ENCODE data around the gene TSKU.

Gene TSKU

GRCh38 chr11:76765863-76766350, 17.2 kb upstream of the TSKU start:
- no peaks in the 10 kb centered on the region for H3K36me3 ChIP-seq (ENCODE audit: control insufficient read depth, insufficient read depth, low read length)
- H3K4me1 ChIP-seq (ENCODE audit: control insufficient read depth, insufficient read depth, low read length), result peaks cover 6% of the 10 kb centered on the region
- H3K27me3 ChIP-seq (ENCODE audit: control insufficient read depth, insufficient read depth, low read length), result no peaks in the 10 kb centered on the region
- H3K4me3 ChIP-seq (ENCODE audit: low read depth, low read length), result no peak overlapping the region
- no peak overlapping the region for H3K9ac ChIP-seq (ENCODE audit: low read depth, low read length)
- H3K9me3 ChIP-seq (ENCODE audit: control insufficient read depth, insufficient read depth, low read length), result no peaks in the 10 kb centered on the region

DNA sequence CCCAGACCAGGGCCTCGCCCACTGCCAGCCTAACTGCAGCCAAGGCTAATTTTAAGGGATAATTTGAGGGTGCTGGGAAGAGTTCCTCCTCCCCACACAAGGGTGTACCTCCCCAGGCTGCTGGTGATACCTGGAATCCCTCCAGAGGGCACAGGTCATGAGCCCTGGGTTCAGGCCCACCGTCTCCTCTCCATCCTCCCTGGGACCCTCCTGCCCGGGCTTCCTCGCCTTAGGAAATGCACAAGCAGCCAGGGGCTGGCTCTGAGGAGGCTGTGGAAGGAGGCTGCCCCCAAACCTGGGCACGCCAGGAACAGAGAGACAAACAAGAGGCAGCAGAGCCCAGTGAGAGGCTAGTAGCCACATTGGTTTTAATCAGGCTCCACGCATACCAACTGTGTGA, 16.6 kb upstream of the TSKU start:
- Histone ChIP-seq H3K9ac (ENCODE audit: low read depth, low read length) (no peak overlapping the region), H3K27me3 (ENCODE audit: control insufficient read depth, insufficient read depth, low read length) (no peaks in the 10 kb centered on the region), H3K4me1 (ENCODE audit: control insufficient read depth, insufficient read depth, low read length) (peaks cover 10% of the 10 kb centered on the region), H3K9me3 (ENCODE audit: control insufficient read depth, insufficient read depth, low read length) (no peaks in the 10 kb centered on the region), H3K4me3 (ENCODE audit: low read depth, low read length) (no peak overlapping the region), H3K36me3 (ENCODE audit: control insufficient read depth, insufficient read depth, low read length) (no peaks in the 10 kb centered on the region)

DNA sequence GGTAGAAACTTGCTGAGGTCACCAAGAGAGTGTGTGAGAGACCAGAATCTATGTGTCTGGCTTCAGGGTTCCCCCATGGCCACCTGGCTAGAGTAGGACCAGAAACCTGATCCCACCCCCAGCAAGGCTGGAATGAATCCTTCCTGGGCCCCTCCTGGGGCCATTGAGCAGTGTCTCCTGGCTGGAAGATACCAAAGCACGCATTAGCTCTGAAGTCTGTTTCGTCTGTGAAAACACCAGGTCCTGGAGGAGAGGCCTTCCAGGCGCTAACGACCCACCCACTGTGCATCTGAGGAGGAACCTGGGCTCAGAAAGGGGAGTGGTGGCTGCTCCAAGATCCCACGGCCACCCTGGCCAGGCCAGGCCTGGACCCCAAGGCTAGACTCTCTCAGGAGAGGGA, 15.5 kb upstream of the TSKU start:
- Histone ChIP-seq H3K4me1 (ENCODE audit: control insufficient read depth, insufficient read depth, low read length) (peaks cover 15% of the 10 kb centered on the region), H3K4me3 (ENCODE audit: low read depth, low read length) (no peak overlapping the region), H3K9me3 (ENCODE audit: control insufficient read depth, insufficient read depth, low read length) (no peaks in the 10 kb centered on the region), H3K9ac (ENCODE audit: low read depth, low read length) (no peak overlapping the region), H3K36me3 (ENCODE audit: control insufficient read depth, insufficient read depth, low read length) (no peaks in the 10 kb centered on the region), H3K27me3 (ENCODE audit: control insufficient read depth, insufficient read depth, low read length) (no peaks in the 10 kb centered on the region)

- no peak overlapping the region for H3K9ac ChIP-seq (ENCODE audit: low read depth, low read length)
- H3K4me1 ChIP-seq (ENCODE audit: control insufficient read depth, insufficient read depth, low read length), result peaks cover 15% of the 10 kb centered on the region
- H3K9me3 ChIP-seq (ENCODE audit: control insufficient read depth, insufficient read depth, low read length), result no peaks in the 10 kb centered on the region
- no peaks in the 10 kb centered on the region for H3K27me3 ChIP-seq (ENCODE audit: control insufficient read depth, insufficient read depth, low read length)
- H3K4me3 ChIP-seq (ENCODE audit: low read depth, low read length), result no peak overlapping the region
- no peaks in the 10 kb centered on the region for H3K36me3 ChIP-seq (ENCODE audit: control insufficient read depth, insufficient read depth, low read length)
Observed at GRCh38 chr11:76768088-76768908, 14.9 kb upstream of the TSKU start.

GRCh38 chr11:76768909-76769560, 14.1 kb upstream of the TSKU start:
- Histone ChIP-seq H3K4me1 (ENCODE audit: control insufficient read depth, insufficient read depth, low read length) (peaks cover 15% of the 10 kb centered on the region), H3K27me3 (ENCODE audit: control insufficient read depth, insufficient read depth, low read length) (no peaks in the 10 kb centered on the region), H3K36me3 (ENCODE audit: control insufficient read depth, insufficient read depth, low read length) (no peaks in the 10 kb centered on the region), H3K9ac (ENCODE audit: low read depth, low read length) (peak overlapping the region; percentile 24), H3K4me3 (ENCODE audit: low read depth, low read length) (no peak overlapping the region), H3K9me3 (ENCODE audit: control insufficient read depth, insufficient read depth, low read length) (no peaks in the 10 kb centered on the region)

GRCh38 chr11:76769645-76770586, 13.2 kb upstream of the TSKU start:
- H3K36me3 ChIP-seq (ENCODE audit: control insufficient read depth, insufficient read depth, low read length), result no peaks in the 10 kb centered on the region
- no peak overlapping the region for H3K9ac ChIP-seq (ENCODE audit: low read depth, low read length)
- H3K4me1 ChIP-seq (ENCODE audit: control insufficient read depth, insufficient read depth, low read length), result peaks cover 15% of the 10 kb centered on the region
- H3K27me3 ChIP-seq (ENCODE audit: control insufficient read depth, insufficient read depth, low read length), result no peaks in the 10 kb centered on the region
- H3K9me3 ChIP-seq (ENCODE audit: control insufficient read depth, insufficient read depth, low read length), result no peaks in the 10 kb centered on the region
- H3K4me3 ChIP-seq (ENCODE audit: low read depth, low read length), result no peak overlapping the region

- Histone ChIP-seq H3K9ac (ENCODE audit: low read depth, low read length) (no peak overlapping the region), H3K4me3 (ENCODE audit: low read depth, low read length) (no peak overlapping the region), H3K27me3 (ENCODE audit: control insufficient read depth, insufficient read depth, low read length) (no peaks in the 10 kb centered on the region), H3K4me1 (ENCODE audit: control insufficient read depth, insufficient read depth, low read length) (peaks cover 15% of the 10 kb centered on the region), H3K36me3 (ENCODE audit: control insufficient read depth, insufficient read depth, low read length) (no peaks in the 10 kb centered on the region), H3K9me3 (ENCODE audit: control insufficient read depth, insufficient read depth, low read length) (no peaks in the 10 kb centered on the region)
Observed at GRCh38 chr11:76770642-76771445, 12.3 kb upstream of the TSKU start.

- no peaks in the 10 kb centered on the region for H3K27me3 ChIP-seq (ENCODE audit: control insufficient read depth, insufficient read depth, low read length)
- no peaks in the 10 kb centered on the region for H3K9me3 ChIP-seq (ENCODE audit: control insufficient read depth, insufficient read depth, low read length)
- H3K4me3 ChIP-seq (ENCODE audit: low read depth, low read length), result no peak overlapping the region
- no peak overlapping the region for H3K9ac ChIP-seq (ENCODE audit: low read depth, low read length)
- no peaks in the 10 kb centered on the region for H3K36me3 ChIP-seq (ENCODE audit: control insufficient read depth, insufficient read depth, low read length)
- peaks cover 15% of the 10 kb centered on the region for H3K4me1 ChIP-seq (ENCODE audit: control insufficient read depth, insufficient read depth, low read length)
Observed at GRCh38 chr11:76771446-76772099, 11.6 kb upstream of the TSKU start.

DNA sequence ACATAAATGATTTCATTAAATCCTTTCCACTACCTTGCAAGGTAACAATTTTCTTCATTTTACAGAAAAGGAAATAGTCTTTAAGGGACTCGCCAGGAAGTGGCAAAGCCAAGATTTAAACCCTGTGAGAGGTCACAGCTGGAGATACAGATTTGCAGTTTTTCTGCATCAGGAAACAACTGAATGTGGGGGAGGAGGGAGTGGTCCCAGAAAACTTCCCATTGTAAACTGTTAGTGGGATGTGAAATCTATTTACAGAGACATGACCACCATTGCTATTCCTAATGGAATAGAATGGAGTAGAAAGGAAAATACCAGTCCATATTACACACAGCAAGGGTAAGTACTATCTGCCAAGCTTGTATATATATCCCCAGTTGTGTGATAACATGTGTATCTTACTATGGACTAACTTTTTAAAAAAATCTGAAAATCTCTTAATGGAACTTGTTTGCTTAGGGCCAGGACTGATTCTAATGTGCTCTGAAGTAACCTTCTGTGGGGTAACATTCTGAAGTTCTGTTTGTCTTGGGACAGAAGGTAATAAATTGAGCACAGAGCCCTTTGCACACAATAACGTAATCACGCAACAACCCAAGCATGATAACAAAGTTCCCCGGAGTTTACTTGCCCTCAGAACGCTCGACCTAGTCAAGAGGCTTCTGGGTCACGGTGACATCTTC, 10.9 kb upstream of the TSKU start:
- Histone ChIP-seq H3K27me3 (ENCODE audit: control insufficient read depth, insufficient read depth, low read length) (no peaks in the 10 kb centered on the region), H3K9ac (ENCODE audit: low read depth, low read length) (no peak overlapping the region), H3K36me3 (ENCODE audit: control insufficient read depth, insufficient read depth, low read length) (no peaks in the 10 kb centered on the region), H3K9me3 (ENCODE audit: control insufficient read depth, insufficient read depth, low read length) (peaks cover 2% of the 10 kb centered on the region), H3K4me3 (ENCODE audit: low read depth, low read length) (no peak overlapping the region), H3K4me1 (ENCODE audit: control insufficient read depth, insufficient read depth, low read length) (peaks cover 15% of the 10 kb centered on the region)

DNA sequence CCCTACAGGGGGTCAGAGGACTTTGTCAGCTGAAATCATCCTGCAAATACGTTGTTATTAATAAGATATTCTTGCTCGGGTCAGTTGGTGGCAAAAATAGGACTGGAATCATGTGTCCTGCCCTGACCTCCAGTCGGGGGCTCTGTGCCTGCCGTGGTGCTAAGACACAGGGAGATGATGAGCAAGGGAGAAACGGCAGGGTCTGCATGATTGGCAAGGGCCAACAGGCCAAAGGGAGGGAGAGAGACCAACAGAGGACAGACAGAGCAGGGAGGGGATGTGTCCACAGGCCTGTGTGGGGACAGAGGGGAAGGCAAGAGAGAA, 10.4 kb upstream of the TSKU start:
- no peak overlapping the region for H3K9ac ChIP-seq (ENCODE audit: low read depth, low read length)
- H3K27me3 ChIP-seq (ENCODE audit: control insufficient read depth, insufficient read depth, low read length), result no peaks in the 10 kb centered on the region
- peaks cover 2% of the 10 kb centered on the region for H3K9me3 ChIP-seq (ENCODE audit: control insufficient read depth, insufficient read depth, low read length)
- H3K4me3 ChIP-seq (ENCODE audit: low read depth, low read length), result no peak overlapping the region
- no peaks in the 10 kb centered on the region for H3K36me3 ChIP-seq (ENCODE audit: control insufficient read depth, insufficient read depth, low read length)
- H3K4me1 ChIP-seq (ENCODE audit: control insufficient read depth, insufficient read depth, low read length), result peaks cover 15% of the 10 kb centered on the region
